IPS DF 4.7 (cell line): Measurements from ENCODE around the gene TSHZ1.
A peak's percentile ranks its signal among the peaks of the same experiment; 100 is the strongest.

Source experiments
- DNase-seq: peaks from one replicate; pipeline ENCODE4 v3.0.0-alpha.2; 2013; ENCODE audit warnings: low spot score; ENCODE audit errors: extremely low read depth

TSHZ1 gene

DNA sequence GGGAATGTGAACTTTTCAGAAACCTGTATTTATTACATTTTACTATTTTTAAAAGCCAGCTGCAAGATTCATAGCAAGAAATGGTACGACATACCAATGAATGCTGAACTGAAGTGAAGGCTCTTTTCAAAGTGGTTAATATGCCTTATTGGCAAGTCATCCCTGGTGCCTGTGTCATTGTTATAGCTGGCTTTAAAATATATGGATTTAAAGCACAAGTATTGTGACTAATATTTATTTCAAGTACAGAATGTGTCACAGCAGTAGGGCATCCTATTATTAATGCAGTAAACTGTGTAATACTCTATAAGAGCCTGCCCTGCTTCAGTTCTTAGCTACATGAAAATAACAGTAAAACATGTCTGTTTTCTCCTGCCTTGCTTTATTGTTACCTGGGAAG is 10.8 kb downstream of the TSHZ1 start:
- no peak for DNase-seq

DNA sequence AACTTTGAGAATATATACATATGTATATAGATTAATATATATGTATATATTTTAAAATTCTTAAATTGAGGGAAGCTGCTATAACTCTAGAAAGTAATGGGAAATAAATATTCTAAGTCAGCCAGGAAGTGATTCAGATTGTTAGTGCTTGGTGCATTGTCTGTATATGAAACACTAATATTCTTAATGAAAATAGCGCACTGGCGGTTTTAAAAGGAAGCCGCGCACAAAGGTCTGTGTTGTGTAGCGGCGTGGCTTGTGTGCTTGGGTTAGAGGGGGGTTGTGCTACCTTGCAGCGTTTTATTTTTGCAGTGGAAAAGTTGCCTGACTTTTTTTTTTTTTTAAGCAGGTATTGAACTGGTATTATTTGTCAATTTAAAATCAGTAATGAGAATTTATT is 11.3 kb downstream of the TSHZ1 start:
- no peak for DNase-seq

DNA sequence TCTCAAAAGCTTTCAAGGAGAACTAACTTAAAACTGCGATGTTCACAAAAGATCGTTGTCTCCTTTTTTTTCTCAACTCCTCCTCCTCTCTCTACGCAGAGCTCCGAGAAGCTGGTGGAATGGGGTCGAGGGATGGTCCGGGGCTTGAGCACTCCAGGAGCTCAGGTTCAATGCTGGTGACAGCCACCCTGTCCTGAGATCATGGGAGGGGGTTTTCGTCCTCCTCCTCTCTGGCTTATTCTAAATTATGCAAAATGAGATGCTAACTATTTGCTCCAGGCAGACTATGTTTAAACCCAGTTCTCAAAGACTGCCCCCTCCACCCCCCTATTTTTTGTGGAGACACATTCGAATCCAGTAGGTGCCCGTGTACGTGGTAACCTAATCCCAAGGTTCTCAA is 11.8 kb downstream of the TSHZ1 start:
- DNase-seq: no peak

DNA sequence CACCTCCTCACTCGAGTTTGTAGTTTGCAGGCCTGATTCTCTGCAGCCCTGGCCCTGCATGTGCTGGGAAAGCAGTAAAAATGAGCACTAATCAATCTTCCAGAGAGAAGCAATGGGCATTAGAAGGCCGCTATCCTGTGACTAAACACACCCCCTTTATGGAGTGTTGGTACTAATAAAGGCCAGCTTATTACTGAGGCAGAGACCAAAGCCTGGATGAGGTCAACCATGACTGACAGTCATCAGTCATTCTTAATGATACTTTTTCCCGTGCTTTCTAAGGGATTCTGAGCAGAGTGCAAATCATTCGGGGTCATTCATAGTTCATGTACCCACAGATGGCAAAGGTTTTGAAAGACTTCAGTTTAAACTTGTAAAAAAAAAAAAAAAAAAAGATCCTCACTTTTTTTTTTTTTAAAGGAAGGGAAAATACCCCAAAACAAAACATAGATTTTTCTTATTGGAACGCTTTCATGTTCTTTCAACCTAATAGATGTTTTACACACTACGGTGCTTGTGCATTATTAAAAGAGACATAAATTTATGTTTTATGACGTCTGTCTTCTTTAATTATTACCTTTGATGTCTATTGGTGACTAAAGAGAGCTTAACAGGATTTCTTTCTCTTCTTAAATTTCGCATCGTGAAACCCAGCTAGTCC is 13.2 kb downstream of the TSHZ1 start:
- no peak for DNase-seq

DNA sequence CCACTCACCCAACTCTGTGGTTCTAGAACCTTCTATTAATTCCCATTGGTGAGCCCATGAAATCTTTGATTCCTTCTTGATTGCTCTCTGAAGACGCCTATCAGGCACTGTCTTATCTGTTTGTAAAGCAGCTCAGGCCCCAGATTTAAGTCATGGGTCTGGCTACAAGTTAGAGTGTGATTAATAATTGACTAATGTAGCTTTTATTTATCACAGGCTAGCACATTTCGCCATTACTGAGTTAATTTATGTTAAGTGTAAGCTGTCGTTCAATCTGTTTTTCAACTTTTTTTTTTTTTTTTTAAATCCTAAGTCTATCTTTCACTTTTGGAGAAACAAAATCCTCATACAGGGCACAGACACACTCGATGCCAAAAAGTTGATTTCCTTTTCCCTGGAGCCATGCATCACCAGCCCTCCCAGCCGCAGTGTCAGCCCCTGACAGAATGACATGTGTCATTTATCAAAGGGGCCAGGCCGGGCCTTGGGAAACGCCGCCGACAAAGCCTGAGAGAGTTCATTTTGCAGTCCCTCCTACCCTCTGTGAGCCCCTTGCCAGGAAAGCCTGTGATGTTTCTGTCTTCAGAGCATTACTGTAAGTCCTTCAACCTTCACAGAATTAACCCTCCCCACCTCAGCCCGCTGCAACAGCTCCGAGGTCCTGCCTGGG is 15.8 kb downstream of the TSHZ1 start:
- no peak for DNase-seq

DNA sequence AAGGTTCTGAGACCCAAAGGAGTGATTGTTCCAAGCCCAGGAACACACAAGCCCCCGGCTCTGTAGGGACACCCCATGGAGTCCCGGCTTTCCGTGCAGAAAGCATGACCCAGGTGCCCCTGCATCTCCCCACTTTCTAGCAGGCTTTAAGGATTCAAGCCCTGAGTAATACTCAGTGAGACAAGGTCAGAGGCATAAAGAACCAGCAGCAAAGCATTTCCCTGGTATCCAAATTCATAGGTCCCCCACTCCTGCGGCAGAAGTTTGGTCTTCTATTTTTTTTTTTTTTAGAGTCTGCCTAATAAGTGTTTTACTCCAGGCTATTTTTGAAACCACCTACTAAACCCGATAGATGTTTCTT is 16.3 kb downstream of the TSHZ1 start:
- no peak for DNase-seq

DNA sequence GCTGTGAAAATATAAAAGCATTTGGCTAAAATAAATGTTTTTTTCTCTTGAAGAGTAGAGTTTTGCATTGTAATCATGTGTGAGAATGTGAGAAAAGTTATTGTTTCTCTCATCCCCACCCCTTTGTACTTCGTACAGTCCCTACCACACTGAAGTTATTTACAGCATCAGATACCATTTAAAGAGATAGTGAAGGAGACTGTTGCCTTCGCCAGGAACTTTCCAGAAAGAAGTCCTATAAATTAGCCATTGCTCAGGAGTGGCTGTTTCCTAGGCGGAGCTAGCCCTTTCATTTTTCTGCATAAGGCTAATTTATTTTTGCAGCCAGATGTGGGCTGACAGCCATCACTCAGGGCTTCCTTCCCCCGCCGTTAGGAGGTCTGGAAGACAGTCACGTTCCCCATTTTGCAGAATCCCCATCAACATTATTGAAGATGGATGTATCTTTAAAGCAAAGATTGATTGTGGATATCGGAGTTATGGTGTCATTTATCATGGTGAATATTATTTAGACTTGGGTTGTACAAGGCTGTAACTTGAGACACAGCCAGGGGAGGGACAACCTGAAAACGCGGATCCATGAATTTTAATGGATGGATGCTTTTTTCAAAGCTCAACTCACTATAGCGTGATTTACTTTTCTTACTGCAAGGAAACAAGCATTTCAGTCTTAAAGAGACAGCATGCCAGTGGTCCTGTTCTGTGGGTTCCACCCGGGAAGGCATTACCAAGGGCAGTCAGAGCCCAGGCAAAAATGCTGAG is 17.1 kb downstream of the TSHZ1 start:
- DNase-seq: no peak

DNA sequence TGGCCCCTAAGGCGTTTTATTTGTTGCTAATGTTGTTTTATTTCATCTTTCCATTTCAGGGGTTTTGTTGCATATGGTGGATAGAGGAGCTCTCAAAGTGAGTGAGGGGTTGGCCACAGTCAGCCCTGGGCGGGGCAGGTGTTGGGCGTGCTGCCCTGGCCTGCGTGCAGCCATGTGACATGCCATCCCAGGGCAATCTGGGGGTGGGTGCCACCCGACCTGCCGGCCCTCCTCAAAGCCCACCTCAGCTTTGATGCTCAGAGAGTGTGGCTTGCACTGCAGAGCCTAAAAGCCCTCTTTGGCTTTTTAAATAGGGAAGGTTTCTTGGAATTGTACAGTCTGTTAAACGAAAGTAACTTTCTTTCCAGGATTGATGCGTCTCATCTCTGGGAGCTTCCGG is 18.4 kb downstream of the TSHZ1 start:
- DNase-seq: no peak

DNA sequence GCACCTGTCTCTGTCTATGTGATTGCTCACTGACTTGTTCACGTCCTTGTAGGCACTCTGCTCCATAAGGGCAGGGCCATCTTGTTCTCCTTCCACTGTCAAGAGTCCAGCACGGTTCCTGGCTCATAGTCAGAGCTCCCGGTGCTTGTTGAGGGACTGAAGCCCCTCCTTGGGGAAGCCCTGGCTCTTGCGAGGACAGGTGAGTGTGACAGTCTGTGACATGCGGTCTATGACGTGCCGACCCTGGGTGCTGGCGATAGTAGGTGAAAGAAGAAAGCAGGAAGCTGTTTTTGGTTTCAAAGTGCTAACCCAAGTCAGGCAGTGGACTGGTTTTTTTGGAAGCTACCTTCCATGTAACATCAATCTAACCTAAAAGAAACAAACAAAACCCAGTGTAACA is 18.8 kb downstream of the TSHZ1 start:
- no peak for DNase-seq

DNA sequence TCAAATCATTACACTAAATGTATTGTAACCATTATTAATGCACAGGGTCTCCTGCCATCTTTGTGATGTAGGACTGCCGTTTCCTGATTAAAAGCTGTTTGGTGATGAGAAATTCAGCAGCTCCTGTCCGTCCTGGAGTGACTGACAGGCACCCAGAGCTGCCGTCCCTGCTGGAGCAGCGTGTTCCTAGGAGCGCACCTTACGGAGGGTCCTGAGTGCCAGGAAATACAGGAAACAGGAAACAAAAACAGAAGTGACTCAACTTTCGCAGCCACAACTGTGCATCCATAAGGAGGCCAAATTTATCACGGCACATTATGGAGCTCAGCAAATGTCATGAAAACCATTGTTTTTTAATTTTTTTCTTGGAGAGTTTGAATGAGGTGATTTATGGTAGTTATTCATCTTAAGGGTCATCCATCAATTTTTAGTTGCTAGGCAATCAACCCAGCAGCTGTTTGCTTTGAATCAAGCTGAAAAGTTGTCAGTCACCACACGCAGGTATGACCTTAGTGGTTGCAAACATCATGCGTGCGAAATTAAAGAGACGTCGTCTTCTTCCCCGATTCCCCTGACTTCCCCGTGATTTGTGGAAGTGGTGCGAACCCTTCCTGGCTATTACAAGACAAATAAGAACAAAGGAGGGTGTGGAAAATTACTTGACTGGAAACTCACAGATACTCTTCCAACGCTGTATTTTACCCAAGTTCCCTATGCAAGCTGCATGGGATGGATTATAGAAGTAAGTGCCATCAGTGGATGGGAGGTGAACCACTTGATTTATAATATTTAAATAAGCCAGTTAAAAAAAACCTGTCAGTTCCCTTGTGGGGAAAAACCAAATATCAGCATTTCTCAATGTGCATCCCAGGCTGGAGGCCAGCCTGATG is 19.8 kb downstream of the TSHZ1 start:
- no peak for DNase-seq

DNA sequence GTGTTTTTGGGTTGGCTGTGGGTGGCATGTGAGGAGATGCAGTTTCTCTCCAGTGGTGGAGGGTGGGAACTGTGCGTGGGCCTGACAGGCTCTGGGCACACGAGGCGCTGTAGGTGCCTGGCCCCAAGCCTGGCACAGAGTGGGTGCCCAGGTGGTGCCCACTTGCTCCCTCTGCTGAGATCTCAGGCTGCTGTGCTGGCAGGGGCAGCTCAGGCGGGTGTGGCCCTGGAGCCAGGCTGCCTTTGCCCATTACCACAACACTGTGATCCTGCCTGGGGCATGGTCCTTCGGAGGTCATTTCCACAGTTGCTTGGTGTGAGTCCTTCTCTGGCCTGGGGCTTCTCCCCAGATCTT is 20.4 kb downstream of the TSHZ1 start:
- no peak for DNase-seq

DNA sequence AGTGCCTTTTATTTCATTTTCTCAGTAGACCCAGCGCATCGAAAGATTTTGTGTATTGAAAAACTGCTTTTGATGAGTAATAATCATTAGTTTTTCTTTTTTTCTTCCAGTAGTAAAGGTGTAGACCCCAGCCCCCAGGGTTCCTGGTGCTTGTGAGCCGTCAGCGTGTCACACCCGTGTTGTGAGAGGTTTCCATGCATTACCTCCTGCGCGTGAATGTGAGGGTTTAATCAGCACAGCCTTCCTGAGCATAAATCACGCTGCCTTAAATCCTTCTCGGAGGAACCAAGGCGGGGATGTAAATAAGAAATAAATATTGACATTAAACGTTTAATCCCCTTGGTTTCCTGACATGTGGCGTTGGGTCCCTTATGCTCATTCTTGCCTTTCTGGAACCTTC is 24.3 kb downstream of the TSHZ1 start:
- no peak for DNase-seq

DNA sequence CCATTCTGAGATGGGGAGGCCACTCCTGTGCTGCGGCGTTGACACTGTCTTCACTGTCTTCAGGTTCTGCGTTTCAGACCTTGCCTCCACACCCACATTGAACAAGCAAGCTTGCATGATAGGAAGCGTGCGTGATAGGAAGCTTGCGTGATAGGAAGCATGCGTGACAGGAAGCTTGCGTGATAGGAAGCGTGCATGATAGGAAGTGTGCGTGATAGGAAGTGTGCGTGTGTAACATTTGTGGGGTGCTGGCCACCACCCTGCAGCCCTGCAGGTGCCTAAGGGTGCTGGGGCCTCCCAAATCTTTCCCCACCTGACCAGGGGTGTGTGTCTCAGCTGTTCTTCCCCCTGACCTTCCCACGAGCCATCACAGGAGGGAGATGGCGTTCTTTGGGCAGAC is 25.3 kb downstream of the TSHZ1 start:
- DNase-seq: no peak

DNA sequence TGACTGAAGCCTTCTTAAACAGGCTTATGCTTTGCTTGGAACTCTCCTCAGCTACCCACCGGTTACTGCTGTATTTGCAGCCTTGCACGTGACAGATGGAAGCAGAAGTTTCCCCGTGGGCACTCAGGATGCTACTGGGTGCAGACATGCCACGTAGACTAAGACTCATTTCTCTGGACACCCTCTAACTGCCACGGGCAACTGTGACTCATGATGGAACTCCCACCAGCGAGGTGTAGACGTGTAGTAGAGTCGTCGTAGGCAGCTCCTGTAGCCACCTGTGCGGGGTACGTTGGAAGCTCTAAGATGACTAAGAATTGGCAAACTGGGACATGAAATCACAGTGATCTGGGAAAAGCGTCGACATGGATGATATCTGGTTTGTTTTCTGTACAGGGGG is 27.5 kb downstream of the TSHZ1 start:
- no peak for DNase-seq

DNA sequence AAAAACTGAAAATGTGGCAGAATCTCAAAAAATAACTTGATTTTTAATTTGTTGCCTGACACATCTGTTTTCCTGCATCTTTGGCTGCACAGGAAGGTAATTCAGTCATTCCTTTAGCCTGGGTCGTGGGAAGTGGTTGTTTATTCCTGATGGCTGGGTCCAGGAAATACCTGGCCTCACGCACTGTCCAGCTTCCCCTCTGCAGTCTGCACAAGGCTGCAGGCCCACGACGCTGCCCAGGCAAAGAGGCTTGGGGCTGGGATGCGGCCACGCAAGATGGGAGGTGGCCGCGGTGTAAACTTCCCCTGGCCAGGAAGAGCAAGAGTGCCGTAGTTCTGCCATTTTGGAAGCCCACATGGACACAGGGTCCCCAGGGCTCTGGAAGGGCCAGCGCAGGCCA is 28.2 kb downstream of the TSHZ1 start:
- DNase-seq: no peak

DNA sequence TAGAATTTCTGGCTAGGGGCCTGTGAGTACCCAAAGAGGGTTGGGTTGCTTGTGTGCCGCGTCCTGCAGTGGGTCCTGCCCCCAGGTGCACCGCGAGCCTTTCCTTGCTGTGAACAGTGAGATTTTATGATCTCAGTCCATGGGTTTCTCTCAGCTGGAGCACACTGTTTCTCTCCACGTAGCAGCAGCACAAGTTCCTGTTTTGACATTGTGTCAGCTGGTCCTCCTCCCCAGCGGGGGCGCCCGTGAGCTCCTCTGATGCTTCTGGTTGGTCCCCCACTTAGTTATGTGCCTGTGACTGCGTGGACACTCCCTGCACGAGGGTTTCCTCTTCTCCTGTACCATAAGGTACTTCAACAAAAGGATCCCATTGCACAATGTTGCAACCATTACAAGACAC is 29.8 kb downstream of the TSHZ1 start:
- DNase-seq: no peak

DNA sequence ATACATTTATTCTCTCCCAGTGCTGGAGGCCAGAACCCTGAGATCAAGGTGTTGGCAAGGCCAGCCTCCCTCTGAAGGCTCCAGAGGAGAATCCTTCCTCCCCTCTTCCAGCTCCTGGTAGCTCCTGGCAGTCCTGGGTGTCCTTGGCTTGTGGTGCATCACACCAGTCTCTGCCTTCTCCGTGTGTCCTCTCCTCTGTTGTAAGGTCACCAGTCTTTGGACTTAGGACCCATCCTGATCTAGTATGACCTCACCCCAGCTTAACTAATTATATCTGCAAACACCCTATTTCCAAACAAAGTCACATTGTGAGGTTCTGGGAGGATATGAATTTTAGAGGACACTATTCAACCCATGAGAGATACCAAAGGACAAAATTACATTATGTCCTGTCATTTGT is 31.1 kb downstream of the TSHZ1 start:
- no peak for DNase-seq

DNA sequence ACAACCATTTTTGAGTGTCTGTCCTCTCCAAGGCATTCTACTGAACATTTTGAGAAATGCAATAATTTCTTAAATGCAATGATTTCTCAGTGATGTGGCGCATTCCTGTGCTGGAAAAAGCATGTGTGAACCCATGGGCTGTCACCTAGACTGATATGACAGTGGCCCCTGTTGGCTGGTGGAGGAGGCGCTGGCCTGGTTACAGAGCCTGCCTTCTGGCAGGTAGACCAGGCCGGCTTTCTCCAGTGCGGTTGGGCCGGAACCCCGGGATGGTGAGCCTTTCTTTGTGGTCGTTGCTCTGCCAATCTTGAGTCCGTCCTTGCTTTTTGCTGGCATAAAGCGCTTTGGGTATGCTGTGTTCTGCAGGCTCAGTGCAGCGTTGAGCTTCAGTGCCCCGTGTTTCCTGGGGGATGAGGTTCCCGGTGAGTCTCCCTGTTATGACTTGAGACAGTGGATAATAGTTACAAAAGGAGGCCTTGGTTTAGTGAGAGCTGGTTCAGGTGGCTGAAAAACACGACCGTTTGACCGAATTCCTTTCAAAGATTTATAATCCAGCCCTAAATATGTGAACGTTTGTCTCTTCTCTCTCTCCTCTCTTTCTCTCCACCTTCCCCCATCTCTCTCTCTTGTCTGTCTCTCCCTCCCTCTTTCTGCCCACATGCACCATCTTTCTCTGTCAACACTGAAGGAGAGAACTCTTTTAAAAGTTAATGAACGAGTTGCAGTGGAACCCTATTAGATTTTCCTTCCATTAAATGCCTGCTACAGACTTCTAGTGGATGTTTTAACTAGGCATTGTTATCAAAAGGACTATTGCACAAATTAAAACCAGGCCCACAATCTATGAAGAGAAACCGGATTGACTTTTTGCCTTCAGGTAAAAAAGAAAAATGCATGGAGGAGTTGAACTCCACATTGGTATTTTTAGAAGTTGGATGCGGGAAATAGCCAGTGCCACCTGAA is 34.0 kb downstream of the TSHZ1 start:
- peak; percentile 19 for DNase-seq

DNA sequence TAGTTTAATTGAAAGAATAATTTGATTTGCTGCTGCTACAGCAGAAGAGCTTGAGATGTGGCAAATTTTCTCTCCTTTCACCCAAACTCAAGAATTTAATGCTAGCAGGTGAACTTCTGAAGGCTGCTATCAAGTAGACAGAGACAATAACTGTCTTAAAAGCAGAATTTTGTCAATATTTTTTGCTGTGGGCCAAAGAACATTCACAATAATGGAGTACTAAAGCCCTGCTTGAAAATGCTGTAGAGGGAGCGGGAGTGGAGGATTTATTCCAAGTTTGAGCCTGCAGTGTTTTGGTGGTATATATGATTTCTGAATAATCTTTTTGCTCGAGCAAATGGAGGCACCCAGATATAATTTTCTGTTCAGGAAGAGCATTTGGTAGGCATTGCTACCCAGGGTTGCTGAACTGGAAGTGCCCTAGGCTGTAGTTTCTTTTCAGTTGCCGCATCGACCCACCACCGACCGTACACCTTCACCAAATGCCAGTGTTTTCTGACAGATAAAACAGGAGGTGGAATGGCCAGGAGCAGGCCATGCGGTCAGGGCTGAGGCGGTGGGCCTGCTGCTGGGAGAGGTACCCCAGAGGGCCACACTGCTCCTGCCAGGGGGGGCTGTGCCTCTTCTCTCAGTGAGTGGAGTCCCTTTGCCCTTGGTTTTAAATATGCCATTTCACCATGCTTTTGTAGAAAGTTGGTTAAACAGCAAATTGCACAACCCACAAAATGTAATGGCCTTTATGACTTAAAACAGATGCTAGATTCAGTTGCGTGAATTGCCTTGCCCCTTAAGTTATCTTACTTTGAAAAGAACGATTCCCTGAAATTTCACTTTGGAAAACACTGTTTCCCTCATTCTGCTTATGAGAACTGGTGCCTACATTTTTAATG is 36.4 kb downstream of the TSHZ1 start:
- no peak for DNase-seq
